ENCODE measurements around the gene NLGN1. TPM values are rescaled to one million over a fixed set of nuclear protein-coding genes. Genes with fewer than 3 reads are reported as not detected.

NLGN1 gene
- total RNA-seq, 3 donors from 2014 or later, result 0.43 to 14.3 (median 2.0) TPM

DNA sequence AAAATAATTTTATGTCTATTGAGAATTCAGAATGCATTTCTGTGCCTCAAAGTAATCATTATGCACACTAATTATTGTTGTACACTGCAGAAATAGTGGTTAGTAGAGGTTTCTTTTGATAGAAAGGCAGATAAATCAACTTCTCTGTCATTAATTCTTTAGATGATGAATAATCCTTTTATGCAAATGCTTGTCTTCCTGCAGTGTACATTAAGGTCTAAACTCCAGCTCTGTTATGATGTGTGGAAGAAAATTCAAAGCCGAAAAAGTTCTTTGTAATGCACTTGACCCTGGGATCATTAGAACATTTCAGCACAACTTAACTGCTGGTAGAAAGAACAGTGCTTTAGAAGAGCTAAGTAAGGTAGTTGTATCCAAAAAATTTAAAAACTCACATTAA lies 353.0 kb downstream of the NLGN1 start:
- Histone ChIP-seq H3K9me3 (no peaks in the 10 kb centered on the region), H3K4me1 (ENCODE audit: low read depth) (no peaks in the 10 kb centered on the region), H3K36me3 (ENCODE audit: low read depth) (no peaks in the 10 kb centered on the region), H3K4me3 (no peak overlapping the region)
- intact Hi-C loops (cut with DNase I, micrococcal nuclease), result no loop called here
- DNase-seq (no peak), ATAC-seq (no peak)
- TF ChIP-seq, protein P1, sequence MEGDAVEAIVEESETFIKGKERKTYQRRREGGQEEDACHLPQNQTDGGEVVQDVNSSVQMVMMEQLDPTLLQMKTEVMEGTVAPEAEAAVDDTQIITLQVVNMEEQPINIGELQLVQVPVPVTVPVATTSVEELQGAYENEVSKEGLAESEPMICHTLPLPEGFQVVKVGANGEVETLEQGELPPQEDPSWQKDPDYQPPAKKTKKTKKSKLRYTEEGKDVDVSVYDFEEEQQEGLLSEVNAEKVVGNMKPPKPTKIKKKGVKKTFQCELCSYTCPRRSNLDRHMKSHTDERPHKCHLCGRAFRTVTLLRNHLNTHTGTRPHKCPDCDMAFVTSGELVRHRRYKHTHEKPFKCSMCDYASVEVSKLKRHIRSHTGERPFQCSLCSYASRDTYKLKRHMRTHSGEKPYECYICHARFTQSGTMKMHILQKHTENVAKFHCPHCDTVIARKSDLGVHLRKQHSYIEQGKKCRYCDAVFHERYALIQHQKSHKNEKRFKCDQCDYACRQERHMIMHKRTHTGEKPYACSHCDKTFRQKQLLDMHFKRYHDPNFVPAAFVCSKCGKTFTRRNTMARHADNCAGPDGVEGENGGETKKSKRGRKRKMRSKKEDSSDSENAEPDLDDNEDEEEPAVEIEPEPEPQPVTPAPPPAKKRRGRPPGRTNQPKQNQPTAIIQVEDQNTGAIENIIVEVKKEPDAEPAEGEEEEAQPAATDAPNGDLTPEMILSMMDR (IDR thresholded peaks at IDR 0.05), result no peak

DNA sequence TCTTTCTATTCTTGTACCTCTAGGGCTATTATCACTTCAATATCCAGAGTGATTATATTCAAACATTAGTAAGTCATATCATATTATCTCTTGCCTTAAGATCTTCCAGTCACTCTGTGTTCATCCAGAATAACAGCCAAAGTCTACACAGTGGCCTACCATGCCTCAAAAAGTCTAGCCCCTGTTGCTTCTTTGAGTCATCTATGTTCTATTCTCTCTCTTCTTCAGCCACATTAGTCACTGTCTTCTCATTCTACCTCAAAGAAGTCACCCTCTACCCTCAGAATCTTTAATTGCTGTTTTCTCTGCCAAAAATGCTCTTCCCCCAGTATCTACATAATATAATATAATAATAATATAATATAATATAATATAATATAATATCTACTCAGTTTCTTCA lies 356.0 kb downstream of the NLGN1 start:
- Histone ChIP-seq H3K36me3 (ENCODE audit: low read depth) (no peaks in the 10 kb centered on the region), H3K9me3 (no peaks in the 10 kb centered on the region), H3K4me1 (ENCODE audit: low read depth) (no peaks in the 10 kb centered on the region), H3K4me3 (no peak overlapping the region)
- no peak for DNase-seq
- intact Hi-C loops (cut with DNase I, micrococcal nuclease), result no loop called here
- TF ChIP-seq, protein P1 (IDR thresholded peaks at IDR 0.05), result no peak
- no peak for ATAC-seq

DNA sequence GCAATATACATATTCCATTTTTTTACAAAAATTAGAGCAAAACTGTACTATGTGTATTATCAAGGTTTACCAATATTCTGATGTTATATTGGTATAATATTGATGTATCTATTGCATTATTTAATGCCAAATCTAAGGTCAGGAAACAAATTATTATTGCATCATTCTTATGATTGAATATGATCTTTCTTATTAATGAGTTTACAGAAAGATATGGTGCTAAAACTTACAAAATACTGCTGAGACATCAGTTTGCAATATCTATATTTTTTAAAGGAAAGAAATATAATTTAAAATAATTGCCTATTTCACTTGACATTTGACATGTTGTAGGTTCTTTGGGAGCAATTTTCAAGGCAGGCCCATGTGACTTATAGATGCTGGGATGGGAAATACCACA lies 357.6 kb downstream of the NLGN1 start:
- H3K36me3 ChIP-seq (ENCODE audit: low read depth), result no peaks in the 10 kb centered on the region
- H3K4me3 ChIP-seq, result no peak overlapping the region
- intact Hi-C loops (cut with DNase I, micrococcal nuclease), result no loop called here
- H3K9me3 ChIP-seq, result no peaks in the 10 kb centered on the region
- ATAC-seq, result no peak
- no peak for DNase-seq
- TF ChIP-seq, protein P1 (IDR thresholded peaks at IDR 0.05), result no peak
- no peaks in the 10 kb centered on the region for H3K4me1 ChIP-seq (ENCODE audit: low read depth)

GRCh38 chr3:173761161-173761560 lies 363.6 kb downstream of the NLGN1 start:
- Histone ChIP-seq H3K4me1 (ENCODE audit: low read depth) (no peaks in the 10 kb centered on the region), H3K36me3 (ENCODE audit: low read depth) (no peaks in the 10 kb centered on the region), H3K9me3 (no peaks in the 10 kb centered on the region), H3K4me3 (no peak overlapping the region)
- DNase-seq (no peak), ATAC-seq (no peak)
- TF ChIP-seq, protein P1 (IDR thresholded peaks at IDR 0.05), result no peak
- intact Hi-C loops (cut with DNase I, micrococcal nuclease), result no loop called here

DNA sequence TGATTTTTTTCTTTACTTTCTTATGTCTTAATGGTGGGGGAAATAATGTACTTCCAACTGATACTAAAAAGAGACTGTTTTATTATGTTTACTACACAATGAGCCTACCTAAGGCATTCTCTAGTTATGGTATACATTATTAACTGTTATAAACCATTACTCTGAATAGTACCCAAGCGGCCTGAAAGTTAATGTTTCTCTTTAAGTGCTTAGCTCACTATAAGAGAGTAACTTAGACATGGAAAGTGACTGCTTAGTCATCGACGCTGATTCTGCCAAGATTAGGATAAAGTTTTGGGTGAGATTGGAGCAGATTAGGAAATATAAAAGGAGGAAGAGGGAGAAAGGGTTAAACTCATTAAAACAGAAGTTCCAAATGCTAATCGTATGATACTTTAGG lies 365.0 kb downstream of the NLGN1 start:
- no peaks in the 10 kb centered on the region for H3K9me3 ChIP-seq
- ATAC-seq (no peak), DNase-seq (no peak)
- no peaks in the 10 kb centered on the region for H3K4me1 ChIP-seq (ENCODE audit: low read depth)
- H3K4me3 ChIP-seq, result no peak overlapping the region
- TF ChIP-seq, protein P1 (IDR thresholded peaks at IDR 0.05), result no peak
- H3K36me3 ChIP-seq (ENCODE audit: low read depth), result no peaks in the 10 kb centered on the region
- intact Hi-C loops (cut with DNase I, micrococcal nuclease), result no loop called here

GRCh38 chr3:173770011-173770410 lies 372.5 kb downstream of the NLGN1 start:
- no peaks in the 10 kb centered on the region for H3K4me1 ChIP-seq (ENCODE audit: low read depth)
- TF ChIP-seq, protein P1 (IDR thresholded peaks at IDR 0.05), result no peak
- no peaks in the 10 kb centered on the region for H3K9me3 ChIP-seq
- DNase-seq, result no peak
- no peak for ATAC-seq
- no peak overlapping the region for H3K4me3 ChIP-seq
- intact Hi-C loops (cut with DNase I, micrococcal nuclease), result no loop called here
- H3K36me3 ChIP-seq (ENCODE audit: low read depth), result no peaks in the 10 kb centered on the region
